ENCODE data around the gene NRTN.

NRTN gene

GRCh38 chr19:5817218-5817617 lies 12.4 kb downstream of the NRTN start:
- no peak for DNase-seq

DNA sequence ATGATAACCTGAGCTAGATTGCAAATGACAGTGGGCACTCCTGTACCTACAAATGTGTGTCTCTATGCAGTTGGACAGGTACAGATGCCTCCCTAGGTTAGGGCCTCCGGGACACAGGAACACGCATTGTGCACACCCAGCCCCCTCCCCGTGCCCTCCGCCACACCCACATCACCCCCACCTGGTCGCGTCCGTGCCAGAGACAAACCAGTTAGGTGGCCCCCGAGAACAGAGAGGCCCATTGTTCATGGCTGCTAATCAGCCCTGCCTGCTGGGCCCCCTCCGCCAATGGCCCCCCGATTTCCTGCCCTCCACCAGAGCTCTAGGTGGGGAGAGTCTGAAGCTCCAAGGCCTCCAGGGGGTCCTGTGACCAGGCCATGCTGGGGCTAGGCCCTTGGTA lies 13.7 kb downstream of the NRTN start:
- DNase-seq = no peak

DNA sequence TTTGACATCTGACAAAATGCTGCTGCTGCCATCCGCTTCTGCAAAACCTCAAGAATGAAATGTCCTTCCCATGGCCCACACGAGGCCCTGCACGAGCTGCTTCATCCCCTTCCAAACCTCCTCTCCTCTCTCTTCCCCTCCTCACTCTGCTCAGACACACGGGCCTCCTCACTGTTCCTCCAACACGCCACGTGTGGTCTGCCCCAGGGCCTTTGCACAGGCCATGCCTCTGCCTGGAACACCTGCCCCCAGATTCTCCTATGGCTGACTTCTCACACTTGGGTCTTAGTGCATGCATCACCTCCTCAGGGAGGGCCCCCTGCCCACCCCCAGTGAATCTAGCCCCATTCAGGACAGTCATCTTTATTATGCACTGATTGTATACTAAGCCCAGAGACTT lies 15.9 kb downstream of the NRTN start:
- no peak for DNase-seq

DNA sequence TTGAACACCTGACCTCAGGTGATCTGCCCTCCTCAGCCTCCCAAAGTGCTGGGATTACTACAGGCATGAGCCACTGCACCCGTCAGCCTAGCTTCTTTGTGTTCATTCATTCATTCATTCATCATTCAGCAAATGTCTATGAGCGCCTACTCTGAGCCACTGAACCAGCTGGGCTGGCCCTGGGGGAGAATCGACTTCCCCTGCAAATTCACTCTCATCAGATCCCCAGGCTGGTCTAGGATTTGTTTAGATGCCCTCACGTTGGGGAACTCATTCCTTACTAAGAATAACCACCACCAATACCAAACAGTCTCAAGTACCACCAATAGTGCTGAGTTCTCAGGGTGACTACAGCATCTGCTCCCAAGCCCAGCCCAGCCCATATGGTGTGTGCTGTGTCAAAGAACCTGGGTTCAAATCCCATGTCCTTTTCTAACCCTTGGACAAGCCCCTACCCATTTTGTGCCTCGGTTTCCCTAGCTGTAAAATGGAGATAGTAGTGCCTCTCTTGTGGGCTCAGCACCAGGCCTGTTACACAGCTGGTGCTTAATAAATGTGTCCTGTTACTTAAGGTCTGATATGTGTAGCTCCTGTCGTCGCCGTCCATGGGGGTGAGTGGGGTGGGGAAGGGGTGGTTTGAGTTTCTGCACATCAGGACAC lies 16.8 kb downstream of the NRTN start:
- DNase-seq = no peak

GRCh38 chr19:5822181-5822844 lies 17.4 kb downstream of the NRTN start:
- DNase-seq = no peak

DNA sequence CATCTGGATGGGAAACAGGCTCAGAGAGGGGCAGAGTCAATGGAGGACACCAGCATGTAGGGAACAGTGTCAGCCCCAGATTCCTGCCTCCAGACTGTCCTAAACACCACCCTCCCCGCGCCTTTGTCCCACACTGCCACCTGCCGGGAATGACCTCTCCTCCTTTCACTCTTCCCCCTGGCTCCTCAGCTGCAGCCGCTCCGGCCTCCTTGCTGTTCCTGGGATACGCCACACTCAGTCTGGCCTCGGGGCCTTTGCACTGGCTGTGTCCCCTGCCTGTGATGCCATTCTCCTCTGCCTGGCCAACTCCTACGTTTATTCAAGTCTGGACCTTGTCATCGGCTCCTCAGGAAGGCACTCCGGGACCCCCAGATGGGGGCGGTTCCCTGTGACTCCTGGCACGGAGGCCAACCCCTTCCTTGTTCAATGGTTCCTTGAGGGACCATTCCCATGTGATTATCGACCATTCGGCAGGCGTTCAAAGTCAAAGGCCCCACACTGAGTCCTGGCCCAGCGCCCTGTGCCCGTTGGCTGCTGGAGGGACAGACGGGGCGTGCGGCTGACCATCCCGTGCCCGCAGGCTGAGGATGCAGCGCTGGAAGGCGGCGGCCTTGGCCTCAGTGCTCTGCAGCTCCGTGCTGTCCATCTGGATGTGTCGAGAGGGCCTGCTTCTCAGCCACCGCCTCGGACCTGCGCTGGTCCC lies 18.9 kb downstream of the NRTN start:
- no peak for DNase-seq

DNA sequence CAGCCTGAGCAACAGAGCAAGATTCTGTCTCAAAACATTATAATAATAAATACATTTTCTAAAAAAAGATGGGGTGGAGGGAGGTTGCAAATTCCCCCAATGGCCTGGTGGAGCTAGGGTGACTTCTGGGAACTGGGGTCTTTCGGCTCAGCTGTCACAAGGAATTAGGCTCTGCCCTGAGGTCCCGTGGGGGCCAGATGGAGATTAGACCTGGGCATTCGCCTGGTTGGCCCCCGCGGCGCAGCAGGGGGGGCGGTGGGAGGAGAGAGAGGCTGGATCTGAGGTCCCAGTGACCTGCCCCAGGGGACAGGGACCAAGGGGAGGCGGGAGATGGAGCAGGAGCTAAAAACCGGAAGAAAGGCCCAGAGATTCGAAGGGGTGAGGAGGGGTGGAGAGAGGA lies 19.9 kb downstream of the NRTN start:
- DNase-seq = no peak

- no peak for DNase-seq
Observed at GRCh38 chr19:5825178-5825577, 20.3 kb downstream of the NRTN start.

DNA sequence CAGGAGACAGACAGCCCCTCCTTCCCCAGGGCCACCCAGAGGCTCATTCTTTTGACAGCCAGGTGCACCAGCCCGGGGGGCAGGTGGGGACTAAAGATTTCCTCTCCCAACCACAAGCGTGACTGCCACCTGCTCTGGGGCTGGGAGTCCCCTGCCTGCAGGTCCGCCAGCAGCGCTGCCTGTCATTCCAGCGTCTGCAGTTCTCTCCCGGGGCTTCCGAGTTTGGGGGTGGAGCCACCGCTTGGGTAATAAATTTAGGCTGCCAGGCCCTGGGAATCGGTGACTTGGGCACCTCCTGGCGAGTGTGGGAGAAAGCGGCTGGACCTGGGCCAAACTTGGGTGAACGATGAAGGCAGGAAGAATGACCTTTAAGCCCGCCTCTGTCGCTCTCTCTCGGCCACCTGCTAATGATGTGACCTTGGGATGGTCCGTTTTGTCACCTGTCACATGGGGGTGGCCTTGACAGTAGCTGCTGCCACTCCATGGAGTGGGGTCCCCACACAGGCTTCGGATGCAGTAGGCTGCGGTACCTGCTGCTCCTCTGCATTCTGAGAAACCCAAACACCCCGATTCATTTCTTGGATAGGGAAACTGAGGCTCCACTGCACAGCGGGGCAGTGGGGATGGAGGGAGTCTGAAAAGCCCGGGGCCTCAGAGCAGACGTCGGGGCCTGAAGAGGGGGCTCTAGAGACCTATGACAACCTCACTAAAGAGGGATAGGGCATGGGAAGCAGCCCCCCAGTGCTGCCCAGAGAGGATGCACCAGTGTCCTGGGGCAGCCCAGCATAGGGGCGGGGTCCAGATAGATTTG lies 21.9 kb downstream of the NRTN start:
- DNase-seq = peak; percentile 98

- DNase-seq = no peak
Observed at GRCh38 chr19:5827342-5827890, 22.5 kb downstream of the NRTN start.

DNA sequence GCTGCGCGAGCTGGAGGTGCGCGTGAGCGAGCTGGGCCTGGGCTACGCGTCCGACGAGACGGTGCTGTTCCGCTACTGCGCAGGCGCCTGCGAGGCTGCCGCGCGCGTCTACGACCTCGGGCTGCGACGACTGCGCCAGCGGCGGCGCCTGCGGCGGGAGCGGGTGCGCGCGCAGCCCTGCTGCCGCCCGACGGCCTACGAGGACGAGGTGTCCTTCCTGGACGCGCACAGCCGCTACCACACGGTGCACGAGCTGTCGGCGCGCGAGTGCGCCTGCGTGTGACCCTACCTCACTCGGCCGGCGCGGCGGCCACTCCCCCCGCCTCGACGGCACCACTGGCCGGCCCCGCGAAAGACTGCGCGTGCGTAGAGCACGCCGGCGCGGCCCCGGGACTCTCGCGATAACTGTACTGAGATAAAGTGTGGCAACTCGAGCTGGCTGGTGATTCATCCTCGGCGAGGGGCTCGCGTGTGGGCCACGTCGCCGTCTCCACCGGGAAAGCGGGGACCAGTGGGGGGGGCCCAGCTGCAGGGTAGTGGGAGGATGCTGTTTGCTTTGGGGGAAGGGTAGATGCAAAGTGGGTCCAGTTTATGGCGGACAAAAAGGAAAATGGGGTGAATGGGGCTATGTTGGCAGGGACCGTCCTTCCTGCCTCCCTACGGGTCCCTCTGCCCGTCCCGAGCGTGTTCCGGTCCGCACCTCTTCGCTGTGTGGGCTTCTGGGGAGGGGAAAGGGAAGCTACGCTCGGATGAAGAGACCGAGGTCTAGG lies 23.2 kb downstream of the NRTN start:
- DNase-seq = peak; percentile 97

DNA sequence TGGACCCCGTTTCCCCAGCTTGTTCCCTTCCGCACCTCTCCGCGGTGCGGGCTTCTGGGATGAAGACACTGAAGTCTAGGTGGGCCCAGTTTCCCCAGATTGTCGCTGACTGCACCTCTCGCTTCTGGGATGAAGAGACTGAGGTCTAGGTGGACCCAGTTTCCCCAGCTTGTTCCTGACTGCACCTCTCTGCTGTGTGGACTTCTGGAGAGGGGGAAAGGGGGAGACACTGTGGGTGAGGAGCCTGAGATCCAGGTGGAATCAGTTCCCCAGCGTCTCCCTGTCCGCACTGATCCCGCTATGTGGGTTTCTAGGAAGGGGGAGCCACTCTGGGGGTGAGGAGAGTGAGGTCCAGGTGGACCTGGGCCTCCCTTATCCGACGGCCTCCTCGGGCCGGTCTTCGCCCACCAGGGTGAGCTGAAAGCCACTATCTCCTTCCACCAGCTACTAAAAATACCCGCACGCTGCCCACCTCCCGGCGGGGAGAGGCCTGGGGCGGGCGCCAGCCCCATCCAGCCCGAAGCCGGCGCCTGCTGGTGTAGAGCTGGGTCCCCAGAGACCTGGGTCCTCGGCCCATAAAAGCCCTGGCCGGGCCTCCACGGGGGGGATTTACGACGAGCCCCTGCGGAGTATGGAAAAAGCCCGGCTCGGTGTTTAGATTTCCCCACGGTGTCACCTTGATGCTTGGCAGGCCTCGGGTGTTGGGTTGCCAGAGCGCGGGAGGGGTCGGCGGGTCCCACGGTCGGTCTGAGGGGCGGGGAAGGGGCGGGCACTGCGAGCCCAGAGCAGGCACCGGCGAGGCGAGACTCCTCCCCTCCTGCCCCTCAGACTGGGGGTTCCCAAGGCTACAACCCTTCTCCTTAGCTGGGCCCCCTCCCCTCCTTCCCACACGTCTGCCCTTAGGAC lies 24.0 kb downstream of the NRTN start:
- peak; percentile 56 for DNase-seq

GRCh38 chr19:5829567-5830310 lies 24.9 kb downstream of the NRTN start:
- no peak for DNase-seq

GRCh38 chr19:5831159-5831558 lies 26.3 kb downstream of the NRTN start:
- no peak for DNase-seq

DNA sequence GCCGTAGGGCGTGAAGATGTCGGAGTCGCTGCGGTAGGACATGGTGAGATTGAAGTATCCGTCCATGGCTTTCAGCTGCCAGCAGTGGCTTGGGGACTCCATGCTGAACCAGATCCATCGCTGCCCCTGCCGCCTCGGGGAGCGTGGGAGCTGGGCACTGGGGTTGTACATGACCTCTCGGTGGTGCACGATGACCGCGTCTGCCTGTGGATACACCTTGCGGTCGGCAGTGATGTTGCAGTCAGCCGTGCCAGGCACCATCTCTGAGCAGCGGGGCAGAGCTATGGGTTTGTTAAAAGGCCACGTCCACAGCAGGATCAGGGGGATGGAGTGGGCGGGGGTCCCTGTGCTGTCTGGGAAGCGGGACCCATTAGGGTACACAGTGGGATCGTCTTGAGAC lies 27.2 kb downstream of the NRTN start:
- no peak for DNase-seq

DNA sequence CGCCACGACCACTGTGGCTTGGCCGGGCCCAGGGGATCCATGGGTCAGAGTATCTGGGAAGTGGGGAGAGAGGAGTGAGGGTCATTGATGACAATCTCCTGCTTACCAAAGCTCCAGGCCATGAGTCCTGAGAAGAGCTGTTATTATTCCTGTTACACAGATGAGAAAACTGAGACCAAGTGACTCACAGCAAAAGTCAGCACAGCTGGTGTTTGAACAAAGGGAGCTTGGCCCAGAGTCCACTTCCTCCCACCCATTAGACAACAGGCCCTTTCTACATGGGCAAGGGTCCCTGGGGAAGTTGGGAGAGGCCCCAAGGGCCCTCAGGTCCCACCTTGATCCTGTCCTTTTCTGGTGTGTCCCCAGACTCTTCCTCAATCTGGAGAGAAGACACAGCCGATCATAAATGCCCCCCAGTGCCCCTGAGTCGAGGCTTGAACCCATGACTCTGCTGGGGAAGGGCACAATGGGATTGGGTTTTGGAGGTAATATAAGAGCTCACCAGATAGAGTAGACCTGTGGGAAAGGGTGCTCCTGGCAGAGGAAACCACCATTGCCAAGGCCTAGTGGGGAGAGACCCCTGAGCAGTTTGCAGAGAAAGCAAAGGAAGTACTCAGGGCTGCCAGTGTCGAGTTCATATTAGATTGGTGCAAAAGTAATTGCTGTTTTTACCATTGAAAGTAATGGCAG lies 27.8 kb downstream of the NRTN start:
- no peak for DNase-seq

- DNase-seq = no peak
Observed at GRCh38 chr19:5837761-5838352, 33.0 kb downstream of the NRTN start.

- no peak for DNase-seq
Observed at GRCh38 chr19:5838353-5839064, 33.6 kb downstream of the NRTN start.

Data from NCI-H510A treated with DMSO at 0.1 percent for 48 hours (cell line).